SK-N-SH (cell line): Measurements from ENCODE around the gene CA10.

ENCODE experiments used
- CTCF ChIP-seq: fragments of 200-600 bp; sonication (generic); IDR thresholded peaks from 2 replicates; pipeline ENCODE4 v1.6.1; 2017; ENCODE audit warnings: antibody characterized with exemption, mild to moderate bottlenecking, moderate library complexity
- ELF1 ChIP-seq: IDR thresholded peaks from 2 replicates; pipeline ENCODE4 v1.4.0; 2012
- EP300 ChIP-seq, 2 experiments: IDR thresholded peaks; 2 replicates each; pipeline versions ENCODE4 v1.4.0 to v1.6.1; 2012; ENCODE audit warnings: borderline replicate concordance in 1 of 2, low read depth in 1 of 2, low read length in 1 of 2
- EZH2phosphoT487 ChIP-seq: fragments of 200-600 bp; sonication (generic); IDR thresholded peaks from 2 replicates; pipeline ENCODE4 v1.6.1; 2017; ENCODE audit warnings: low read depth, mixed run types, mild to moderate bottlenecking, antibody characterized with exemption, moderate library complexity, borderline replicate concordance
- FOXM1 ChIP-seq: IDR thresholded peaks from 2 replicates; pipeline ENCODE4 v1.4.0; 2012; ENCODE audit warnings: low read depth, mild to moderate bottlenecking
- POLR2AphosphoS5 ChIP-seq: IDR thresholded peaks from 2 replicates; pipeline ENCODE4 v1.6.1; 2012; ENCODE audit warnings: low read depth, low read length
- RFX5 ChIP-seq: IDR thresholded peaks from 2 replicates; pipeline ENCODE4 v1.6.1; 2012; ENCODE audit warnings: mild to moderate bottlenecking, improper control_type of control experiment, low read length
- SMC3 ChIP-seq: IDR thresholded peaks from 2 replicates; pipeline ENCODE4 v1.6.1; 2012; ENCODE audit warnings: low read depth, low read length, improper control_type of control experiment
- TEAD4 ChIP-seq: IDR thresholded peaks from 2 replicates; pipeline ENCODE4 v1.4.0; 2012; ENCODE audit warnings: mild to moderate bottlenecking, borderline replicate concordance; ENCODE audit not compliant: insufficient read depth
- YY1 ChIP-seq: IDR thresholded peaks from 2 replicates; pipeline ENCODE4 v1.4.0; 2012; ENCODE audit warnings: low read depth, mild to moderate bottlenecking
- ZBTB33 ChIP-seq: IDR thresholded peaks from 2 replicates; pipeline ENCODE4 v1.4.0; 2012; ENCODE audit warnings: low read depth, borderline replicate concordance
- TF ChIP-seq, protein P1 (sequence below): fragments of 150-350 bp; IDR thresholded peaks from 2 replicates; pipeline ENCODE4 v1.6.1; 2017; ENCODE audit warnings: antibody characterized with exemption, low read length, low read depth, borderline replicate concordance
- TF ChIP-seq, protein P2 (sequence below): IDR thresholded peaks from 2 replicates; pipeline ENCODE4; 2012
- TF ChIP-seq, protein P3 (sequence below): IDR thresholded peaks from 2 replicates; pipeline ENCODE4 v1.4.0; 2012; ENCODE audit warnings: low read depth

DNA sequence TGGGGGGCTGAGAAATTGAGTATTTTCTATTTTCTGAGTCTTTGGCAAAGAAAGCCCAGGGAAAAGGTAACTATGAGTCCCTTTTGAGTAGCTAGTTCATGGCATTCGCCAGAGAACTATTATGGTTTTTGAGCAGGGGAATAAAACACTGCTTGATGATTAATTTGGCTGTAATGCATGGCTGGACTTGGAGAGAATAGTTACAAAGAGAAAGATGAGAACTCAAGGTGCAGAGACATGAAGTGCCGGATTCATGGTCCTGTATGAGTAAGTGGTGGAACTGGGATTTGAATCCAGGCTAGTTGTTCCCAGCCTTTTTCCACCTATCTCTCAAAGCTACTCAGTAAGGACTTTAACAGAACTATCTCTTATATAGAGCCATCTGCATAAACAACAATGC is 266.6 kb downstream of the CA10 start:
- no peak for TF ChIP-seq CTCF
- no peak for TF ChIP-seq ELF1
- no peak for TF ChIP-seq EZH2phosphoT487
- TF ChIP-seq YY1: no peak
- TF ChIP-seq POLR2AphosphoS5: no peak
- TF ChIP-seq, protein P1, sequence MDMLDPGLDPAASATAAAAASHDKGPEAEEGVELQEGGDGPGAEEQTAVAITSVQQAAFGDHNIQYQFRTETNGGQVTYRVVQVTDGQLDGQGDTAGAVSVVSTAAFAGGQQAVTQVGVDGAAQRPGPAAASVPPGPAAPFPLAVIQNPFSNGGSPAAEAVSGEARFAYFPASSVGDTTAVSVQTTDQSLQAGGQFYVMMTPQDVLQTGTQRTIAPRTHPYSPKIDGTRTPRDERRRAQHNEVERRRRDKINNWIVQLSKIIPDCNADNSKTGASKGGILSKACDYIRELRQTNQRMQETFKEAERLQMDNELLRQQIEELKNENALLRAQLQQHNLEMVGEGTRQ: no peak
- no peak for TF ChIP-seq ZBTB33
- no peak for TF ChIP-seq EP300 (IDR thresholded peaks at IDR 0.05; ENCODE audit: borderline replicate concordance in 1 of 2, low read depth in 1 of 2, low read length in 1 of 2)
- TF ChIP-seq, protein P2, sequence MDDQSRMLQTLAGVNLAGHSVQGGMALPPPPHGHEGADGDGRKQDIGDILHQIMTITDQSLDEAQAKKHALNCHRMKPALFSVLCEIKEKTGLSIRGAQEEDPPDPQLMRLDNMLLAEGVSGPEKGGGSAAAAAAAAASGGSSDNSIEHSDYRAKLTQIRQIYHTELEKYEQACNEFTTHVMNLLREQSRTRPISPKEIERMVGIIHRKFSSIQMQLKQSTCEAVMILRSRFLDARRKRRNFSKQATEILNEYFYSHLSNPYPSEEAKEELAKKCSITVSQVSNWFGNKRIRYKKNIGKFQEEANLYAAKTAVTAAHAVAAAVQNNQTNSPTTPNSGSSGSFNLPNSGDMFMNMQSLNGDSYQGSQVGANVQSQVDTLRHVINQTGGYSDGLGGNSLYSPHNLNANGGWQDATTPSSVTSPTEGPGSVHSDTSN: no peak
- no peak for TF ChIP-seq TEAD4
- no peak for TF ChIP-seq RFX5
- TF ChIP-seq SMC3: no peak
- TF ChIP-seq, protein P3, sequence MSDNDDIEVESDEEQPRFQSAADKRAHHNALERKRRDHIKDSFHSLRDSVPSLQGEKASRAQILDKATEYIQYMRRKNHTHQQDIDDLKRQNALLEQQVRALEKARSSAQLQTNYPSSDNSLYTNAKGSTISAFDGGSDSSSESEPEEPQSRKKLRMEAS: no peak
- no peak for TF ChIP-seq FOXM1
